Fibroblast of lung (primary cell): ENCODE measurements around the gene PTK7. TPM values are rescaled to one million over a fixed set of nuclear protein-coding genes. Genes with fewer than 3 reads are reported as not detected.

Experiments used
- DNase-seq, 2 donors: peaks; one replicate each; pipeline versions ENCODE4 v3.0.0 to v3.0.0-alpha.2; 2010; ENCODE audit warnings: low read depth in 2 of 2
- H2AFZ ChIP-seq: 2 replicates; pipeline ENCODE4 v1.5.1; 2012; ENCODE audit warnings: low read length, control low read depth, inconsistent platforms
- H3K27ac ChIP-seq: 2 replicates; pipeline ENCODE4 v1.5.1; 2011; ENCODE audit warnings: low read length, control low read depth; ENCODE audit not compliant: insufficient read depth
- H3K27me3 ChIP-seq: 2 replicates; pipeline ENCODE4 v1.5.1; 2011; ENCODE audit warnings: mild to moderate bottlenecking, low read length; ENCODE audit not compliant: control insufficient read depth, insufficient read depth
- H3K36me3 ChIP-seq: 2 replicates; pipeline ENCODE4 v1.5.1; 2011; ENCODE audit warnings: low read length; ENCODE audit not compliant: control insufficient read depth, insufficient read depth
- H3K4me1 ChIP-seq: 2 replicates; pipeline ENCODE4 v1.5.1; 2011; ENCODE audit warnings: low read length; ENCODE audit not compliant: control insufficient read depth, insufficient read depth; ENCODE audit errors: extremely low read depth
- H3K4me2 ChIP-seq: 2 replicates; pipeline ENCODE4 v1.5.1; 2011; ENCODE audit warnings: low read length, control low read depth; ENCODE audit not compliant: insufficient read depth; ENCODE audit errors: extremely low read depth
- H3K4me3 ChIP-seq, 4 experiments: fragments of 200-600 bp in 1 of 4; sonication (generic) in 1 of 4; replicated peaks in 1 of 4; 2 replicates each; pipeline ENCODE4 v1.5.1; 2011 to 2016; ENCODE audit warnings: low read length in 4 of 4, low read depth in 3 of 4, mild to moderate bottlenecking in 3 of 4, control low read depth in 2 of 4, inconsistent platforms in 1 of 4, mixed read lengths in 1 of 4; ENCODE audit not compliant: insufficient read depth in 1 of 4; ENCODE audit errors: control extremely low read depth in 1 of 4
- H3K79me2 ChIP-seq: 2 replicates; pipeline ENCODE4 v1.5.1; 2012; ENCODE audit warnings: mild to moderate bottlenecking, low read length, inconsistent platforms; ENCODE audit not compliant: control insufficient read depth, insufficient read depth
- H3K9ac ChIP-seq: 2 replicates; pipeline ENCODE4 v1.5.1; 2011; ENCODE audit warnings: mild to moderate bottlenecking, low read length, control low read depth; ENCODE audit not compliant: insufficient read depth
- H3K9me3 ChIP-seq: 2 replicates; pipeline ENCODE4 v1.5.1; 2012; ENCODE audit warnings: low read depth, low read length; ENCODE audit not compliant: control insufficient read depth, insufficient read depth
- H4K20me1 ChIP-seq: 2 replicates; pipeline ENCODE4 v1.5.1; 2011; ENCODE audit warnings: low read length; ENCODE audit not compliant: control insufficient read depth, insufficient read depth; ENCODE audit errors: extremely low read depth
- EZH2 ChIP-seq: IDR thresholded peaks from 2 replicates; pipeline ENCODE4 v1.5.1; 2012; ENCODE audit warnings: low read length, control low read depth, mild to moderate bottlenecking; ENCODE audit errors: missing control alignments
- polyA plus RNA-seq, 2 donors: library from polyadenylated mRNA; depleted of rRNA in 1 of 2; stranded (reverse) in 1 of 2; unstranded in 1 of 2; fragments of >200 nt; gene quantifications; 2 replicates each; pipeline ENCODE4 v1.2.1, GENCODE V29; 2011 to 2012; ENCODE audit warnings: missing spikeins in 1 of 2
- total RNA-seq: library from RNA; depleted of rRNA; stranded (reverse); fragments of >200 nt; gene quantifications from 2 replicates; pipeline ENCODE4 v1.2.1, GENCODE V29; 2014
- TF ChIP-seq, protein P1 (sequence below), 2 donors: IDR thresholded peaks in 1 of 2; conservative IDR thresholded peaks in 1 of 2; 1 replicate in 1 of 2; 2 replicates in 1 of 2; pipeline ENCODE4 v1.5.1; 2011 to 2012; ENCODE audit warnings: low read length in 2 of 2, control low read depth in 1 of 2, inconsistent platforms in 1 of 2, low read depth in 1 of 2, mild to moderate bottlenecking in 1 of 2

PTK7 gene
- total and polyA plus RNA-seq, 2 donors (not counting 1 experiment from before 2014, with no cell fraction given): 145 to 149 TPM

- Histone ChIP-seq H3K4me2 (peak overlapping the region; percentile 67), H3K4me1 (peaks cover 20% of the 10 kb centered on the region), H3K36me3 (no peaks in the 10 kb centered on the region), H3K27ac (peak overlapping the region; percentile 40), H3K9me3 (no peaks in the 10 kb centered on the region), H3K27me3 (no peaks in the 10 kb centered on the region), H2AFZ (no peak overlapping the region), H4K20me1 (no peaks in the 10 kb centered on the region), H3K79me2 (peaks cover 4% of the 10 kb centered on the region), H3K4me3 (peak overlapping the region in 1 of 4 experiments; percentile 21), H3K9ac (no peak overlapping the region)
- DNase-seq: no peak
- TF ChIP-seq, protein P1, sequence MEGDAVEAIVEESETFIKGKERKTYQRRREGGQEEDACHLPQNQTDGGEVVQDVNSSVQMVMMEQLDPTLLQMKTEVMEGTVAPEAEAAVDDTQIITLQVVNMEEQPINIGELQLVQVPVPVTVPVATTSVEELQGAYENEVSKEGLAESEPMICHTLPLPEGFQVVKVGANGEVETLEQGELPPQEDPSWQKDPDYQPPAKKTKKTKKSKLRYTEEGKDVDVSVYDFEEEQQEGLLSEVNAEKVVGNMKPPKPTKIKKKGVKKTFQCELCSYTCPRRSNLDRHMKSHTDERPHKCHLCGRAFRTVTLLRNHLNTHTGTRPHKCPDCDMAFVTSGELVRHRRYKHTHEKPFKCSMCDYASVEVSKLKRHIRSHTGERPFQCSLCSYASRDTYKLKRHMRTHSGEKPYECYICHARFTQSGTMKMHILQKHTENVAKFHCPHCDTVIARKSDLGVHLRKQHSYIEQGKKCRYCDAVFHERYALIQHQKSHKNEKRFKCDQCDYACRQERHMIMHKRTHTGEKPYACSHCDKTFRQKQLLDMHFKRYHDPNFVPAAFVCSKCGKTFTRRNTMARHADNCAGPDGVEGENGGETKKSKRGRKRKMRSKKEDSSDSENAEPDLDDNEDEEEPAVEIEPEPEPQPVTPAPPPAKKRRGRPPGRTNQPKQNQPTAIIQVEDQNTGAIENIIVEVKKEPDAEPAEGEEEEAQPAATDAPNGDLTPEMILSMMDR (conservative IDR thresholded peaks at IDR 0.05 in 1 of 2, IDR thresholded peaks at IDR 0.05 in 1 of 2; ENCODE audit: low read depth in 1 of 2, low read length in 2 of 2): no peak
- TF ChIP-seq EZH2: no peak
These were observed 19.8 kb downstream of the PTK7 start for GRCh38 chr6:43095939-43096338.

DNA sequence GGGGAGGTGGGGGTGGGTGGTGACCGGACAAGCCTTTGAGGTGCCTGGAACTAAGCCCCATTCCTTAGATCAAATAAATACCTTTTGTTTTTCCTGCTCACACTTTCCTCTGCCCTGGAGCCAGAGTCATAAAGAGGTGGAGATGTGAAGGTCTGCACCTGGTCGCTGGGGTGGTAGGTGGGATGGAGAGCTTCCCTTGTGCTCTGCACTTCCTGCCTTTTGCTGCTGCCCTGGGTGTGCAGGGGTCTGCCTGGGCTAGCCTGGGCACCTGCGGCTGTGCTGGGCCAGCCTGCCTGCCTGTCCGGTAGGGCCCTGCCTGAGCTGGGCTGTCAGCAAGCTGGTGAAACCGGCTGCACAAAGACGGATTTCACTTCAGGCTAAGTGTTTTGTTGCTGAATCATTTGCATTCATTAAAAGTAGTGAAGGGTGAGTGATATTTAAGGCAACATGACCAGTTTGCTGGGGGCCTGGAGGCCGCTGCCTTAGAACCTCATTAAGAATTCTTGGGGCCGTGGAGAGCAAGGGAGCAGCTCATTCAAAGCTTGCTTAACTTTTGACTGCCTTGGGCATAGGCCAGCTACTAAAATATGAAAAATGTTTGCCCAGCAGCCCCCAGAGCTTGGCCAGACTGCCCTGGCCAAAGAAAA is 20.5 kb downstream of the PTK7 start:
- TF ChIP-seq EZH2: no peak
- TF ChIP-seq, protein P1 (conservative IDR thresholded peaks at IDR 0.05 in 1 of 2, IDR thresholded peaks at IDR 0.05 in 1 of 2; ENCODE audit: low read depth in 1 of 2, low read length in 2 of 2): no peak
- no peak overlapping the region for H2AFZ ChIP-seq
- no peaks in the 10 kb centered on the region for H3K36me3 ChIP-seq
- no peaks in the 10 kb centered on the region for H4K20me1 ChIP-seq
- no peaks in the 10 kb centered on the region for H3K9me3 ChIP-seq
- H3K4me1 ChIP-seq: peaks cover 20% of the 10 kb centered on the region
- peak overlapping the region; percentile 67 for H3K4me2 ChIP-seq
- peaks cover 4% of the 10 kb centered on the region for H3K79me2 ChIP-seq
- H3K4me3 ChIP-seq: peak overlapping the region in 2 of 4 experiments; percentile 19 to 20
- H3K9ac ChIP-seq: no peak overlapping the region
- DNase-seq: peak; percentile 95 to 96
- H3K27ac ChIP-seq: peak overlapping the region; percentile 48
- H3K27me3 ChIP-seq: no peaks in the 10 kb centered on the region

DNA sequence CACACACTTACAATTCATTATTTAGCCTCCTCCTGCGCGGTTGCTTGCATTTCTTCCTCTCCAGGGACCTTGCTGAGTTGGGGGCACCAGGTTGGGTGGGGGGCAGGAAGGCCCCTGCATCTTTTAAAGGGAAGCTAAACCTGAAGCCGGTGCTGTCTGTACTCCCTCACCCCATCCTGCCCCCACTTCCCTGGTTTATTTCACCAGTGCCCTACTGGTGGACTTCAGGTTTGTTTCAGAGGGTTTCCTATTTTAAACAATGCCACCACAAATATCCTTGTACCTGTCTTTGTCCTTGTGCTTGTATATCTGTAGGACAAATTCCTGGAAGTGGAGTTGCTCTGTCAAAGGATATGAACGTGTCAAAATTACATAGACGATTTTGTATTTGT is 21.0 kb downstream of the PTK7 start:
- no peak overlapping the region for H3K4me3 ChIP-seq
- no peak for DNase-seq
- TF ChIP-seq, protein P1 (conservative IDR thresholded peaks at IDR 0.05 in 1 of 2, IDR thresholded peaks at IDR 0.05 in 1 of 2; ENCODE audit: low read depth in 1 of 2, low read length in 2 of 2): no peak
- no peak for TF ChIP-seq EZH2
- H3K4me1 ChIP-seq: peaks cover 20% of the 10 kb centered on the region
- H3K36me3 ChIP-seq: no peaks in the 10 kb centered on the region
- H2AFZ ChIP-seq: no peak overlapping the region
- no peaks in the 10 kb centered on the region for H4K20me1 ChIP-seq
- H3K9ac ChIP-seq: no peak overlapping the region
- H3K79me2 ChIP-seq: peaks cover 4% of the 10 kb centered on the region
- no peaks in the 10 kb centered on the region for H3K9me3 ChIP-seq
- no peaks in the 10 kb centered on the region for H3K27me3 ChIP-seq
- peak overlapping the region; percentile 67 for H3K4me2 ChIP-seq
- peak overlapping the region; percentile 48 for H3K27ac ChIP-seq
